SK-N-SH (cell line): Measurements from ENCODE around the gene CIB4. TPM values are rescaled to one million over a fixed set of nuclear protein-coding genes. Genes with fewer than 3 reads are reported as not detected.

ENCODE experiments used
- CTCF ChIA-PET: fragments of 300-600, 350-600 bp; formaldehyde crosslinking; extraction: SDS; loops from one replicate; lab custom pipeline; 2021; lab: Yijun Ruan, JAX
- POLR2A ChIA-PET: fragments of 350-600 bp; sonication (Branson Sonifier 250); formaldehyde crosslinking; extraction: SDS; loops from one replicate; lab custom pipeline; 2020; ENCODE audit warnings: antibody characterized with exemption, inconsistent platforms; lab: Yijun Ruan, JAX
- DNase-seq: peaks from one replicate; pipeline ENCODE4 v3.0.0; 2012
- H2AFZ ChIP-seq: fragments of 200-600 bp; sonication (generic); 2 replicates; pipeline ENCODE4 v1.8.1; 2016; ENCODE audit warnings: antibody characterized with exemption, mild to moderate bottlenecking, low read depth
- H3F3A ChIP-seq: fragments of 200-600 bp; sonication (generic); replicated peaks from 2 replicates; pipeline ENCODE3; 2016; ENCODE audit warnings: antibody characterized with exemption, mild to moderate bottlenecking; ENCODE audit not compliant: insufficient read depth
- H3K27ac ChIP-seq, 2 experiments: fragments of 200-500 bp in 1 of 2; fragments of 200-600 bp in 1 of 2; sonication (Bioruptor generic) in 1 of 2; sonication (generic), shearing (Covaris generic) in 1 of 2; 2 replicates each; pipeline versions ENCODE4 v1.5.1 to v1.6.1; 2014 to 2016; ENCODE audit warnings: low read depth in 2 of 2, inconsistent platforms in 1 of 2, low read length in 1 of 2, mild to moderate bottlenecking in 1 of 2, mixed read lengths in 1 of 2
- H3K27me3 ChIP-seq: fragments of 200-600 bp; sonication (generic), shearing (Covaris generic); 2 replicates; pipeline ENCODE4 v1.6.1; 2016; ENCODE audit warnings: mixed run types; ENCODE audit not compliant: insufficient read depth
- H3K36me3 ChIP-seq, 2 experiments: fragments of 200-500 bp in 1 of 2; fragments of 200-600 bp in 1 of 2; sonication (Bioruptor generic) in 1 of 2; sonication (generic) in 1 of 2; replicated peaks in 1 of 2; 2 replicates each; pipeline versions ENCODE3 to v1.5.1; 2014 to 2016; ENCODE audit warnings: low read length in 1 of 2, mild to moderate bottlenecking in 1 of 2; ENCODE audit not compliant: insufficient read depth in 2 of 2, control insufficient read depth in 1 of 2
- H3K4me1 ChIP-seq, 2 experiments: fragments of 200-500 bp in 1 of 2; fragments of 200-600 bp in 1 of 2; sonication (Bioruptor generic) in 1 of 2; sonication (generic), shearing (Covaris generic) in 1 of 2; 2 replicates each; pipeline versions ENCODE4 v1.5.1 to v1.6.1; 2014 to 2016; ENCODE audit warnings: low read depth in 1 of 2, low read length in 1 of 2, mixed run types in 1 of 2; ENCODE audit not compliant: insufficient read depth in 2 of 2, control insufficient read depth in 1 of 2
- H3K4me2 ChIP-seq: fragments of 200-600 bp; sonication (generic), shearing (Covaris generic); 2 replicates; pipeline ENCODE4 v1.6.1; 2017; ENCODE audit warnings: mixed run types
- H3K4me3 ChIP-seq, 2 experiments: fragments of 200-500 bp in 1 of 2; fragments of 200-600 bp in 1 of 2; sonication (Bioruptor generic) in 1 of 2; sonication (generic), shearing (Covaris generic) in 1 of 2; 2 replicates each; pipeline versions ENCODE4 v1.5.1 to v1.8.1; 2014 to 2016; ENCODE audit warnings: low read depth in 2 of 2, inconsistent platforms in 1 of 2, low read length in 1 of 2, mild to moderate bottlenecking in 1 of 2, mixed read lengths in 1 of 2, moderate library complexity in 1 of 2
- H3K79me2 ChIP-seq: fragments of 200-600 bp; sonication (generic); 2 replicates; pipeline ENCODE4 v1.8.1; 2017; ENCODE audit warnings: mild to moderate bottlenecking; ENCODE audit not compliant: insufficient read depth
- H3K9ac ChIP-seq: fragments of 200-600 bp; sonication (generic); 2 replicates; pipeline ENCODE4 v1.6.1; 2017; ENCODE audit warnings: mixed run types
- H3K9me2 ChIP-seq: fragments of 200-600 bp; sonication (generic); 2 replicates; pipeline ENCODE4 v1.6.1; 2017; ENCODE audit warnings: mixed run types
- H3K9me3 ChIP-seq: fragments of 200-600 bp; sonication (generic); 2 replicates; pipeline ENCODE4 v1.6.1; 2017; ENCODE audit warnings: mixed run types, mild to moderate bottlenecking, moderate library complexity
- H4K20me1 ChIP-seq: fragments of 200-600 bp; sonication (generic); 2 replicates; pipeline ENCODE4 v1.6.1; 2017; ENCODE audit warnings: mild to moderate bottlenecking, mixed run types; ENCODE audit not compliant: insufficient read depth
- FOSL2 ChIP-seq: IDR thresholded peaks from 2 replicates; pipeline ENCODE4 v1.4.0; 2012; ENCODE audit warnings: low read depth, mild to moderate bottlenecking, moderate library complexity, borderline replicate concordance
- GABPA ChIP-seq: IDR thresholded peaks from 2 replicates; pipeline ENCODE4 v1.4.0; 2012; ENCODE audit warnings: low read depth, mild to moderate bottlenecking
- JUND ChIP-seq: IDR thresholded peaks from 2 replicates; pipeline ENCODE4 v1.4.0; 2012
- NFIC ChIP-seq: IDR thresholded peaks from 2 replicates; pipeline ENCODE4 v1.4.0; 2012; ENCODE audit warnings: borderline replicate concordance
- RCOR1 ChIP-seq: fragments of 150-350 bp; IDR thresholded peaks from 2 replicates; pipeline ENCODE4 v1.6.1; 2017; ENCODE audit warnings: antibody characterized with exemption, low read length
- TEAD4 ChIP-seq: IDR thresholded peaks from 2 replicates; pipeline ENCODE4 v1.4.0; 2012; ENCODE audit warnings: mild to moderate bottlenecking, borderline replicate concordance; ENCODE audit not compliant: insufficient read depth
- WGBS: methylation state at CpG from one replicate; pipeline ENCODE4 v1.1.6; 2017; ENCODE audit warnings: low lambda C conversion rate; 5-methylcytosine and 5-hydroxymethylcytosine counted together
- polyA plus RNA-seq, 3 experiments: library from polyadenylated mRNA; depleted of rRNA; stranded (reverse); fragments of >200 nt; gene quantifications; 2 replicates each; pipeline ENCODE4 v1.2.3, GENCODE V29; 2012
- TF ChIP-seq, protein P1 (sequence below): IDR thresholded peaks from 2 replicates; pipeline ENCODE4 v1.6.1; 2012; ENCODE audit warnings: mild to moderate bottlenecking, low read depth, low read length, moderate library complexity
- TF ChIP-seq, protein P2 (sequence below): IDR thresholded peaks from 2 replicates; pipeline ENCODE4 v1.4.0; 2012; ENCODE audit warnings: low read depth, borderline replicate concordance

The CIB4 gene
- polyA plus RNA-seq, 1 of the 3 experiments (the other 2 are of a cell fraction), result not detected

DNA sequence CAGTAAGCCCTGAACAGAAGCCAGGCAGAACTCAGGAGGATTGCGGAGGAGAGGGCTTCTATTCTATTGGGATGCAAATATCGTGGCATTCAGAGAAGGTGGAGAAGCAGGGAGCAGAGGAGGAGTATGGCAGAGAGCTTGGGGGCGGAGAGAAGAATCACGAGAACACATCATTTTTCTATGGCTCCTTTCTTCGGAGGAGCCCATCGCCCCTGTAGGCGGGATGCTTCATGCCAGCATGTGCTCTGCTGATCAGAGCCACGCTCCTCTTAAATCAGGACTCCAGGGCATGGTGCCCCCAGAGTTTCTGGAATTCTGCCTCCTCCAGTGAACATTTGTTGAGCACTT is 71.1 kb downstream of the CIB4 start:
- TF ChIP-seq TEAD4 (no peak), RCOR1 (no peak), JUND (no peak), FOSL2 (no peak)
- TF ChIP-seq, protein P1, sequence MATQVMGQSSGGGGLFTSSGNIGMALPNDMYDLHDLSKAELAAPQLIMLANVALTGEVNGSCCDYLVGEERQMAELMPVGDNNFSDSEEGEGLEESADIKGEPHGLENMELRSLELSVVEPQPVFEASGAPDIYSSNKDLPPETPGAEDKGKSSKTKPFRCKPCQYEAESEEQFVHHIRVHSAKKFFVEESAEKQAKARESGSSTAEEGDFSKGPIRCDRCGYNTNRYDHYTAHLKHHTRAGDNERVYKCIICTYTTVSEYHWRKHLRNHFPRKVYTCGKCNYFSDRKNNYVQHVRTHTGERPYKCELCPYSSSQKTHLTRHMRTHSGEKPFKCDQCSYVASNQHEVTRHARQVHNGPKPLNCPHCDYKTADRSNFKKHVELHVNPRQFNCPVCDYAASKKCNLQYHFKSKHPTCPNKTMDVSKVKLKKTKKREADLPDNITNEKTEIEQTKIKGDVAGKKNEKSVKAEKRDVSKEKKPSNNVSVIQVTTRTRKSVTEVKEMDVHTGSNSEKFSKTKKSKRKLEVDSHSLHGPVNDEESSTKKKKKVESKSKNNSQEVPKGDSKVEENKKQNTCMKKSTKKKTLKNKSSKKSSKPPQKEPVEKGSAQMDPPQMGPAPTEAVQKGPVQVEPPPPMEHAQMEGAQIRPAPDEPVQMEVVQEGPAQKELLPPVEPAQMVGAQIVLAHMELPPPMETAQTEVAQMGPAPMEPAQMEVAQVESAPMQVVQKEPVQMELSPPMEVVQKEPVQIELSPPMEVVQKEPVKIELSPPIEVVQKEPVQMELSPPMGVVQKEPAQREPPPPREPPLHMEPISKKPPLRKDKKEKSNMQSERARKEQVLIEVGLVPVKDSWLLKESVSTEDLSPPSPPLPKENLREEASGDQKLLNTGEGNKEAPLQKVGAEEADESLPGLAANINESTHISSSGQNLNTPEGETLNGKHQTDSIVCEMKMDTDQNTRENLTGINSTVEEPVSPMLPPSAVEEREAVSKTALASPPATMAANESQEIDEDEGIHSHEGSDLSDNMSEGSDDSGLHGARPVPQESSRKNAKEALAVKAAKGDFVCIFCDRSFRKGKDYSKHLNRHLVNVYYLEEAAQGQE, result no peak
- TF ChIP-seq, protein P2, sequence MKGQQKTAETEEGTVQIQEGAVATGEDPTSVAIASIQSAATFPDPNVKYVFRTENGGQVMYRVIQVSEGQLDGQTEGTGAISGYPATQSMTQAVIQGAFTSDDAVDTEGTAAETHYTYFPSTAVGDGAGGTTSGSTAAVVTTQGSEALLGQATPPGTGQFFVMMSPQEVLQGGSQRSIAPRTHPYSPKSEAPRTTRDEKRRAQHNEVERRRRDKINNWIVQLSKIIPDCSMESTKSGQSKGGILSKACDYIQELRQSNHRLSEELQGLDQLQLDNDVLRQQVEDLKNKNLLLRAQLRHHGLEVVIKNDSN, result no peak
- POLR2A ChIA-PET, result no interaction called here
- CTCF ChIA-PET, result interaction anchor here (2.9 kb wide), 1 partner anchor 8 kb away, joined by 19 read pairs; no protein-coding TSS in a partner anchor

DNA sequence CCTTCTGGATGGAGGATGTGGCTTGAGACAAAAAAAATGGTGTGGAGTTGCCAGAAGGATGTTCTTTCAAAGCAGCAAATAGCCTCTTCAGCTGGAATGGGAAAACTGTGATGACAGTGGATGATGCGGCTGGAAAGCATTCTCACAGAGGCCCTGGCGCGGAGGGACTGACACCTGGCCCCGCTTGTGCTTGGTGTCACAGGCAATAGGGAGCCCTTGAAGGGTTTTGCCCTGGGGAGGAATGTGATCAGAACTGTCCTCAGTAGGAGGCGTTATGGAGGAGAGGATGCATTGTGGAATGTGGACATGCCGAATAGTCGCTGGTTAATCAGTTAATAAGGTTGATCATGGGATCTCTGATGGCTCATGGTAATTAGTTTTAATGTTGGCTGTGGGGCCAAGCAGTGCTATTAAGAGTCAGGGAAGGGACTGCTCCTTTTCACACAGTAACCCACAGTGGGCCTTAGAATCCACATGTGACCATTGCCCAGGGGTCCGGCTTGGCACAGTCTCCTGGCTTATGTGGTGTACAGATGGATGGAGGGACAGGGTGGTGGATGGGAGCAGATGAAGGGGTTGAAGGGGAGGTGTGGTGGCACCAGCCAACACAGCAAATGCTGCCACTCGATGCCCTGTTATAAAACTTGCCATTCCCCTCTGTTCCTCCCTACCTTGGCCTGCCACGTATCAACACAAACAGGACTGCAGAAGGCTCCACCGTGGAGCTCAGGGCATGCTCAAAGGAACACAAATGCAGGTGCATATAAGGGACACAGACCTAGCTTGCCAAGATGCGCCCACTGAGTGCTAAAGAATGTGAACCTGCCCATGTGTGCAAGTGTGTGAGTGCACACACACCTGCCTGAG is 71.7 kb downstream of the CIB4 start:
- WGBS, result 70% methylated on average over 12 of the region's 12 CpGs
- DNase-seq, result no peak
- H3K4me3 ChIP-seq, result no peak overlapping the region
- H3K27me3 ChIP-seq, result peaks cover 91% of the 10 kb centered on the region
- POLR2A ChIA-PET, result no interaction called here
- H3K9ac ChIP-seq, result no peak overlapping the region
- H3K27ac ChIP-seq, result no peak overlapping the region
- no peaks in the 10 kb centered on the region for H3K4me1 ChIP-seq
- H3F3A ChIP-seq, result no peaks in the 10 kb centered on the region
- H3K79me2 ChIP-seq, result no peaks in the 10 kb centered on the region
- H3K9me3 ChIP-seq, result no peaks in the 10 kb centered on the region
- CTCF ChIA-PET, result interaction anchor here (2.9 kb wide), 1 partner anchor 8 kb away, joined by 19 read pairs; no protein-coding TSS in a partner anchor
- H3K9me2 ChIP-seq, result no peaks in the 10 kb centered on the region
- no peaks in the 10 kb centered on the region for H3K36me3 ChIP-seq
- no peak overlapping the region for H3K4me2 ChIP-seq
- TF ChIP-seq NFIC, result no peak
- no peak for TF ChIP-seq GABPA
- TF ChIP-seq, all 33 proteins: peak for 0
- no peaks in the 10 kb centered on the region for H4K20me1 ChIP-seq
- no peak overlapping the region for H2AFZ ChIP-seq

More for the DNA sequence above, 71.1 kb downstream of the CIB4 start:
- WGBS, result 60% methylated on average over 7 of the region's 8 CpGs
- H3K4me3 ChIP-seq, result no peak overlapping the region
- no peaks in the 10 kb centered on the region for H3K9me3 ChIP-seq
- H2AFZ ChIP-seq, result no peak overlapping the region
- DNase-seq, result no peak
- no peak overlapping the region for H3K27ac ChIP-seq
- no peaks in the 10 kb centered on the region for H3F3A ChIP-seq
- no peaks in the 10 kb centered on the region for H3K4me1 ChIP-seq
- H3K9me2 ChIP-seq, result no peaks in the 10 kb centered on the region
- no peaks in the 10 kb centered on the region for H3K36me3 ChIP-seq
- H3K27me3 ChIP-seq, result peaks cover 87% of the 10 kb centered on the region
- H3K79me2 ChIP-seq, result no peaks in the 10 kb centered on the region
- no peaks in the 10 kb centered on the region for H4K20me1 ChIP-seq
- H3K9ac ChIP-seq, result no peak overlapping the region
- no peak overlapping the region for H3K4me2 ChIP-seq
